WI38 (cell line): ENCODE measurements around the gene RFX2.

Experiments used
- H3K4me3 ChIP-seq: 2 replicates; pipeline ENCODE4 v1.5.1; 2011; ENCODE audit warnings: low read depth, mild to moderate bottlenecking, control low read depth, low read length
- TF ChIP-seq, protein P1 (sequence below): IDR thresholded peaks from 2 replicates; pipeline ENCODE4 v1.5.1; 2012; ENCODE audit warnings: low read depth, mild to moderate bottlenecking, control low read depth, low read length

RFX2 gene

DNA sequence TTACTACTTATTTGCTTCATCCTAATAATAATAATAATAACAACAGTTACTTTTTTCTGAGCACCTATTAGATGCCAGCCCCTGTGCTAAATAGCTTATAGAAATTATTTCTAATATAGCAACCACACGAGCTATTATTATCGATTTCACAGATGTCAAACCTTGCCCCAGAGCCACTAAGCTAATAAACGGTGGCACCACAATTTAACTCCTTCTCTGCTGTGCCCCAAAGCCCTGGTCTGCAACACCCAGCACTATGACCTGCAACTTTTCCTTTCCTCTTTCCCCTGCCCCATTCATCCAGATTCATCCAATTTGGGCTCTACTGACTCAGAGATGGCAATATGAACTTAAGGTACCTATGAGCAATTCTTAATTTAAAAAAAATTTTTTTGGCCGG lies 6.4 kb downstream of the RFX2 start:
- TF ChIP-seq, protein P1, sequence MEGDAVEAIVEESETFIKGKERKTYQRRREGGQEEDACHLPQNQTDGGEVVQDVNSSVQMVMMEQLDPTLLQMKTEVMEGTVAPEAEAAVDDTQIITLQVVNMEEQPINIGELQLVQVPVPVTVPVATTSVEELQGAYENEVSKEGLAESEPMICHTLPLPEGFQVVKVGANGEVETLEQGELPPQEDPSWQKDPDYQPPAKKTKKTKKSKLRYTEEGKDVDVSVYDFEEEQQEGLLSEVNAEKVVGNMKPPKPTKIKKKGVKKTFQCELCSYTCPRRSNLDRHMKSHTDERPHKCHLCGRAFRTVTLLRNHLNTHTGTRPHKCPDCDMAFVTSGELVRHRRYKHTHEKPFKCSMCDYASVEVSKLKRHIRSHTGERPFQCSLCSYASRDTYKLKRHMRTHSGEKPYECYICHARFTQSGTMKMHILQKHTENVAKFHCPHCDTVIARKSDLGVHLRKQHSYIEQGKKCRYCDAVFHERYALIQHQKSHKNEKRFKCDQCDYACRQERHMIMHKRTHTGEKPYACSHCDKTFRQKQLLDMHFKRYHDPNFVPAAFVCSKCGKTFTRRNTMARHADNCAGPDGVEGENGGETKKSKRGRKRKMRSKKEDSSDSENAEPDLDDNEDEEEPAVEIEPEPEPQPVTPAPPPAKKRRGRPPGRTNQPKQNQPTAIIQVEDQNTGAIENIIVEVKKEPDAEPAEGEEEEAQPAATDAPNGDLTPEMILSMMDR, result no peak
- no peak overlapping the region for H3K4me3 ChIP-seq

- H3K4me3 ChIP-seq, result no peak overlapping the region
- TF ChIP-seq, protein P1, result no peak
These were observed 7.1 kb downstream of the RFX2 start for GRCh38 chr19:6103217-6103644.

DNA sequence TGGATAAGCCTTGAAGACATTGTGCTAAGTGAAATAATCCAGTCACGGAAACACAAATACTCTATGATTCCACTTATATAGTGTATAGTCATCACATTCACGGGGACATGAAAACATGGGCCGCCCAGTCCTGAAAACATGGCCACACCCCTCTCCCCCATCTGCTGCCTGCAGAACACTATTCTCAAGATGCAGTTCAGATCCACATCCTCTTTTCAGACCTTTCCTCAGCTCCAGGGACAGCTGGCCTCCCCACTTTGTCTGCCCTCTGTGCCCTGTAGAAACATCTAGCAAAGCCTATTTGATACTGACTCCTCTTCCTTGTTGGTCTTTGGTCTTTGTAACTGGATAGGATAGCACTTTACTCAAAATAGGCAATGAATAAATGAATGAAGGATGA lies 8.3 kb downstream of the RFX2 start:
- TF ChIP-seq, protein P1, result no peak

GRCh38 chr19:6101291-6101825 lies 8.9 kb downstream of the RFX2 start:
- TF ChIP-seq, protein P1, result no peak
- H3K4me3 ChIP-seq, result no peak overlapping the region

More for the DNA sequence above, 8.3 kb downstream of the RFX2 start:
- no peak overlapping the region for H3K4me3 ChIP-seq

- TF ChIP-seq, protein P1, result no peak
- no peak overlapping the region for H3K4me3 ChIP-seq
These were observed 9.9 kb downstream of the RFX2 start for GRCh38 chr19:6100284-6100915.

DNA sequence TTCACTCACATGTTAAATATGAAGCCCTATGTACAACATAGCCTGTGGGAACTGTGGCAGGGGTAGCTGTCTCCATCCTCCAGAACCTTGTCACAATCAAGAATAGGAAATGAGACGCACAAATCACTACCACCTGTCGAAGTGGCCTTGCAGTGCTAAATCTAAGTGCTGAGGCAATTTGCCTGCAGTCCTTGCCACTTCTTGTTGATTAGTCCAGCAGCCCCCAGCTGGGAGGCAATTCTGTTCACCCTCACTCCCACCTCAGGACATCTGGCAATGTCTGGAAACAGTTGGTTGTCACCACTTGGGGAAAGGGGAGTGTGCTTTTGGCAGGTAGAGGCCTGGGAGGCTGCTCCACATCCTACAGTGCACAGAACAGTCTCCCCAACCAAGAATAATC lies 10.7 kb downstream of the RFX2 start:
- TF ChIP-seq, protein P1, result no peak
- no peak overlapping the region for H3K4me3 ChIP-seq

- TF ChIP-seq, protein P1, result no peak
- no peak overlapping the region for H3K4me3 ChIP-seq
These were observed 11.3 kb downstream of the RFX2 start for GRCh38 chr19:6099033-6099432.
